Gastrocnemius medialis (tissue), 4 donors: Measurements from ENCODE around the gene VAPA.

Source experiments
- CTCF ChIP-seq, 5 experiments: fragments of 450-650 bp in 3 of 5; fragments of 200-600 bp in 2 of 5; sonication (generic) in 2 of 5; IDR thresholded peaks in 4 of 5; conservative IDR thresholded peaks in 1 of 5; 1 replicate in 4 of 5; 2 replicates in 1 of 5; pipeline ENCODE4 v1.5.1; 2016 to 2019; ENCODE audit warnings: antibody characterized with exemption in 5 of 5, mild to moderate bottlenecking in 3 of 5, moderate library complexity in 3 of 5
- POLR2A ChIP-seq, 2 donors: fragments of 450-650 bp; IDR thresholded peaks; one replicate each; pipeline ENCODE4 v1.6.1; 2017; ENCODE audit warnings: antibody characterized with exemption in 2 of 2, mild to moderate bottlenecking in 2 of 2, moderate library complexity in 2 of 2

GRCh38 chr18:9989481-9989880, 75.7 kb downstream of the VAPA start:
- TF ChIP-seq POLR2A (IDR thresholded peaks at IDR 0.05) (no peak), CTCF (IDR thresholded peaks at IDR 0.05 in 4 of 5, conservative IDR thresholded peaks at IDR 0.05 in 1 of 5) (no peak)
